ENCODE results near the gene CPNE2. TPM values are rescaled to one million over a fixed set of nuclear protein-coding genes. Genes with fewer than 3 reads are reported as not detected.
"Not testable (repeated sequence)": the region's sequence is repeated elsewhere in the genome, so short reads cannot be mapped to it uniquely, and the experiment has no call there.

CPNE2 gene
- total and polyA plus RNA-seq, 5 donors from 2014 or later: 15.3 to 54.7 (median 42.7) TPM

DNA sequence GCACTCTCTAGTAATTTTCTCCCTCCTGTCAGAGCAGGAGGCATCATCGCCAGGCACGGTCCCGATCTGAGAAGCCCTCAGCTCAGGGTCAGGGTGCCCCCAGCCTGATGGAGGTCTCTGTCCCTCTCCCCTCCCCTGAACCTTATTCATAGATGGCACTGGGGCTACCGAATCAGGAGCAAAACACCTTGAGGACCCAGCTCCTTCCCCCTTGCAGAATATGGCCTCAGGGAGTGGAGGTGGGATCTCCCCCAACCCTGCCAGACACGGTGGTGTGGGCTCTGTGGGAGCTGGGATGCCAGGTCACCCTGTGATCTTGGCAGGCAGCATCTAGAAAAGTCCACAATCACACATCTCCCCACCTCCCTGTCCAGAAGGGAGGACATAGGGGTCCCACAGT lies 2.5 kb downstream of the CPNE2 start:
- no peaks in the 10 kb centered on the region for H3K9me3 ChIP-seq (ENCODE audit: control insufficient read depth in 2 of 2, low read length in 2 of 2)
- H3K27ac ChIP-seq (ENCODE audit: insufficient read depth, low read length, poor library complexity, severe bottlenecking): no peak overlapping the region
- H3K36me3 ChIP-seq (ENCODE audit: control insufficient read depth, insufficient read depth, low read length): no peaks in the 10 kb centered on the region
- H3K36me3 Mint-ChIP-seq: no peaks in the 10 kb centered on the region
- no peaks in the 10 kb centered on the region for H3K9me3 Mint-ChIP-seq
- H3K27ac Mint-ChIP-seq: no peak overlapping the region
- H3K4me1 ChIP-seq (ENCODE audit: control insufficient read depth, insufficient read depth, low read length, poor library complexity, severe bottlenecking): peaks cover 12% of the 10 kb centered on the region
- H3K4me3 Mint-ChIP-seq: peak overlapping the region in 3 of 4 donors; percentile 31 to 67 (median 48)
- peaks cover 0 to 10% (median 9%) of the 10 kb centered on the region in 4 donors for H3K4me1 Mint-ChIP-seq
- H3K27me3 Mint-ChIP-seq: peaks cover 28% of the 10 kb centered on the region
- H3K4me3 ChIP-seq (ENCODE audit: low read depth, low read length): no peak overlapping the region
- ATAC-seq (ENCODE audit: low read depth in 2 of 2): no peak
- no peak for DNase-seq
- H3K27me3 ChIP-seq (ENCODE audit: control insufficient read depth, insufficient read depth, low read length): peaks cover 9% of the 10 kb centered on the region

DNA sequence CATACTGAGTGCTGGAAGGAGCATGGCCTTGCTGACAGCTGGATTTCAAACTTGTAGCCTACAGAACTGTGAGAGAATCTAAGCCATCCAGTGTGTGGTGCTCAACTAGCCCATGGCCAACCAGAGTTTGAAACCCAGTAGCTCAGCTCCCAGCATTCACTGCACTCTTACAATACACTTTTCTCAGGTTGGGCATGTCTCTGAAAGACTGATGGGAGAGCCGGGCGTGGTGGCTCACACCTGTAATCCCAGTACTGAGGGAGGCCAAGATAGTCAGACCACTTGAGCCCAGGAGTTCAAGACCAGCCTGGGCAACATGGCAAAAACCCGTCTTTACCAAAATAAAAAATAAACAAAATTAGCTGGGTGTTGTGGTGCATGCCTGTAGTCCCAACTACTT lies 3.8 kb downstream of the CPNE2 start:
- H3K27ac Mint-ChIP-seq: no peak overlapping the region
- Histone ChIP-seq H3K9me3 (ENCODE audit: control insufficient read depth in 2 of 2, low read length in 2 of 2) (no peaks in the 10 kb centered on the region), H3K4me3 (ENCODE audit: low read depth, low read length) (no peak overlapping the region), H3K27me3 (ENCODE audit: control insufficient read depth, insufficient read depth, low read length) (peaks cover 5% of the 10 kb centered on the region), H3K27ac (ENCODE audit: insufficient read depth, low read length, poor library complexity, severe bottlenecking) (no peak overlapping the region), H3K4me1 (ENCODE audit: control insufficient read depth, insufficient read depth, low read length, poor library complexity, severe bottlenecking) (peaks cover 12% of the 10 kb centered on the region), H3K36me3 (ENCODE audit: control insufficient read depth, insufficient read depth, low read length) (no peaks in the 10 kb centered on the region)
- peaks cover 0 to 18% (median 9%) of the 10 kb centered on the region in 4 donors for H3K4me1 Mint-ChIP-seq
- peak overlapping the region in 1 of 4 donors; percentile 24 for H3K4me3 Mint-ChIP-seq
- no peak for ATAC-seq (ENCODE audit: low read depth in 2 of 2)
- peaks cover 17% of the 10 kb centered on the region for H3K27me3 Mint-ChIP-seq
- H3K9me3 Mint-ChIP-seq: no peaks in the 10 kb centered on the region
- no peaks in the 10 kb centered on the region for H3K36me3 Mint-ChIP-seq
- no peak for DNase-seq

DNA sequence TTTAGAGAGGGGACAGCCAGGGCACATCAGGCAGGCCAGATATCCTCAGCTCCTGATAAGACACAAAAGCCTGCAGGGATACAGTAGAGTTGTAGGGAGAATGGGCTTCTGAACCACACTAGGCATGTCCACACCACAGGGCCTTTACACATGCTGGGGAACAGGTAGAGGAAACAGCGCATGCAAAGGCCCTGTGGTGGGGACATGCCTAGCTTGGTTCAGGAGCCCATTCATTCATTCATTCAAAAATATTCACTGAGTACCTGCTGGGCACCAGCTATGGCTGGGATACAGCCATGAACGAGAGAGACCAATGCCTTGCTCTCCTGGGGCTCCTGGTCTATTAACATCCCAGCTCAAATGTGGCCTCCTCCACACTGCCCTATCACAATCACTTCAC lies 4.4 kb downstream of the CPNE2 start:
- H3K4me3 Mint-ChIP-seq: no peak overlapping the region
- Histone ChIP-seq H3K27me3 (ENCODE audit: control insufficient read depth, insufficient read depth, low read length) (peaks cover 4% of the 10 kb centered on the region), H3K4me1 (ENCODE audit: control insufficient read depth, insufficient read depth, low read length, poor library complexity, severe bottlenecking) (peaks cover 12% of the 10 kb centered on the region), H3K27ac (ENCODE audit: insufficient read depth, low read length, poor library complexity, severe bottlenecking) (no peak overlapping the region), H3K36me3 (ENCODE audit: control insufficient read depth, insufficient read depth, low read length) (no peaks in the 10 kb centered on the region), H3K9me3 (ENCODE audit: control insufficient read depth in 2 of 2, low read length in 2 of 2) (no peaks in the 10 kb centered on the region), H3K4me3 (ENCODE audit: low read depth, low read length) (no peak overlapping the region)
- peaks cover 0 to 21% (median 9%) of the 10 kb centered on the region in 4 donors for H3K4me1 Mint-ChIP-seq
- ATAC-seq (ENCODE audit: low read depth in 2 of 2) (no peak), DNase-seq (no peak)
- H3K36me3 Mint-ChIP-seq: no peaks in the 10 kb centered on the region
- peaks cover 11% of the 10 kb centered on the region for H3K27me3 Mint-ChIP-seq
- H3K27ac Mint-ChIP-seq: peak overlapping the region in 1 of 3 donors; percentile 35
- no peaks in the 10 kb centered on the region for H3K9me3 Mint-ChIP-seq

DNA sequence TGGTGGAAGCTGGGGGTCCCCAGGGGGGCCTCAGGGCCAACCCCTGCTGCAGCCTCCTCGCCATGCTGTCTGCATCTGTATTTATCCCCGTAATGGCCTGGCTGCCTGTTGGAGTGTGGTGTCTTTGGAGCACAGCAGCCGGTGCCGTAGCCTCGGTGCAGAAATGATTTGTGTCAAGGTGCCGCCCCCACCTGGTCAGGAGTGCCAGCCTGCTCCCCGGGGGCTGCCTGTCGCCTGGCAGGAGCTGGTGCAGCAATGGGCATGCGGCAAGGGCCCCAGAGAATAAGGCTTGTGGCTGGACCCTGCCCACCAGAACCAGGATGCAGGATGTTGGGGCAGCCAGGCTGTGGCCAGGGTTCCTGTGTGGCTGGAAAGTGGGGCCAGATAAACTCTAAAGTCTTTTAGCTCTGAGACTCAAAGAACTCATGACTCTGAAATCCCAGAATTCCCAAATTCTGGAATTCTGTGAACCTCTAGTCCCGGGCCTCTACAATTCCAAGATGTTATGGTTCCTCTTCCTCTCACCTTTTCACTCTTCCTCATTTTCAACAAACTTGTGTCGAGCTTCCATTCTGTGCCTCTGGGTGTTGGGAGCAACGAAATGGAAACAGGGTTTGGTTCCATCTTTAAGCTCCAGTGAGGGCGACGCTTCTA lies 5.9 kb downstream of the CPNE2 start:
- Histone ChIP-seq H3K9me3 (ENCODE audit: control insufficient read depth in 2 of 2, low read length in 2 of 2) (no peaks in the 10 kb centered on the region), H3K27ac (ENCODE audit: insufficient read depth, low read length, poor library complexity, severe bottlenecking) (no peak overlapping the region), H3K4me3 (ENCODE audit: low read depth, low read length) (no peak overlapping the region), H3K36me3 (ENCODE audit: control insufficient read depth, insufficient read depth, low read length) (no peaks in the 10 kb centered on the region), H3K4me1 (ENCODE audit: control insufficient read depth, insufficient read depth, low read length, poor library complexity, severe bottlenecking) (peaks cover 3% of the 10 kb centered on the region), H3K27me3 (ENCODE audit: control insufficient read depth, insufficient read depth, low read length) (peaks cover 4% of the 10 kb centered on the region)
- Mint-ChIP-seq H3K27ac (no peak overlapping the region), H3K9me3 (no peaks in the 10 kb centered on the region), H3K4me3 (no peak overlapping the region), H3K4me1 (peaks cover 0 to 21% (median 8%) of the 10 kb centered on the region in 4 donors), H3K27me3 (peaks cover 10% of the 10 kb centered on the region), H3K36me3 (no peaks in the 10 kb centered on the region)
- ATAC-seq (ENCODE audit: low read depth in 2 of 2) (no peak), DNase-seq (no peak)

DNA sequence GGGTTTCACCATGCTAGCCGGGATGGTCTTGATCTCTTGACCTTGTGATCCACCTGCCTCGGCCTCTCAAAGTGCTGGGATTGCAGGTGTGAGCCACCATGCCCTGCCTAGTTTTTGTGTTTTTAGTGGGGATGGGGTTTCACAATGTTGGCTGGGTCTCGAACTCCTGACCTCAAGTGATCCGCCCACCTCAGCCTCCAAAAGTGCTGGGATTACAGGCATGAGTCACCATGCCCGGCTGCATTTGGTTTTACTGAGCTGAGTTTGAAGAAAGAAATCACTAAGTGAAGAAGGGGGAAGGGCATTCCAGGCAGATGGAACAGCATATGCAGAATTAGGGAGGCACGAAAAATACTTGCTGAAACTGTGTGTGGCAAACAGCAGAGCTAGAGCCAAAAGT lies 7.6 kb downstream of the CPNE2 start:
- not testable (repeated sequence) for H3K4me3 Mint-ChIP-seq; H3K9me3 Mint-ChIP-seq; H3K4me3 ChIP-seq (ENCODE audit: low read depth, low read length); H3K27me3 ChIP-seq (ENCODE audit: control insufficient read depth, insufficient read depth, low read length); H3K9me3 ChIP-seq (ENCODE audit: control insufficient read depth in 2 of 2, low read length in 2 of 2); DNase-seq; H3K27me3 Mint-ChIP-seq; H3K36me3 ChIP-seq (ENCODE audit: control insufficient read depth, insufficient read depth, low read length); H3K27ac ChIP-seq (ENCODE audit: insufficient read depth, low read length, poor library complexity, severe bottlenecking); H3K36me3 Mint-ChIP-seq; ATAC-seq (ENCODE audit: low read depth in 2 of 2); H3K4me1 ChIP-seq (ENCODE audit: control insufficient read depth, insufficient read depth, low read length, poor library complexity, severe bottlenecking); H3K27ac Mint-ChIP-seq
- peaks cover 0 to 28% (median 13%) of the 10 kb centered on the region in 4 donors for H3K4me1 Mint-ChIP-seq

DNA sequence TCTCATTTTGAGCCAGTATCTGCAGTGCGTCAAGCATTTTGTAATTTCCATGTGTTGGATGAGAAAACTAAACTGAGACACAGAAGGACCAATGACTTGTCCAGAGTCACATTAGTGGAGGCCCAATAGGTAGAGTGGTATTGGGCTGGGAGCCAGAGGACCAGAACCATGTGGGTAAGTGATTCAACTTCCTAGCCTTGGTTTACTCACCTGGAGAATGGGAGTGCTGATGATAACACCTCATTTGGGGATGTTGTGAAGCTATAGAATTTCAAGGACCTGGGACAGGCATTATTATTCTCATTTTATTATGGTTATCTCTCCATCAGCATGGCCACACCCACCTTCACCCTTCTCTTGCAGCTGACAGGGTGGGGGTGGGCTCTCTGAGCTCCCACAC lies 8.1 kb downstream of the CPNE2 start:
- no peak overlapping the region for H3K27ac Mint-ChIP-seq
- no peaks in the 10 kb centered on the region for H3K36me3 Mint-ChIP-seq

DNA sequence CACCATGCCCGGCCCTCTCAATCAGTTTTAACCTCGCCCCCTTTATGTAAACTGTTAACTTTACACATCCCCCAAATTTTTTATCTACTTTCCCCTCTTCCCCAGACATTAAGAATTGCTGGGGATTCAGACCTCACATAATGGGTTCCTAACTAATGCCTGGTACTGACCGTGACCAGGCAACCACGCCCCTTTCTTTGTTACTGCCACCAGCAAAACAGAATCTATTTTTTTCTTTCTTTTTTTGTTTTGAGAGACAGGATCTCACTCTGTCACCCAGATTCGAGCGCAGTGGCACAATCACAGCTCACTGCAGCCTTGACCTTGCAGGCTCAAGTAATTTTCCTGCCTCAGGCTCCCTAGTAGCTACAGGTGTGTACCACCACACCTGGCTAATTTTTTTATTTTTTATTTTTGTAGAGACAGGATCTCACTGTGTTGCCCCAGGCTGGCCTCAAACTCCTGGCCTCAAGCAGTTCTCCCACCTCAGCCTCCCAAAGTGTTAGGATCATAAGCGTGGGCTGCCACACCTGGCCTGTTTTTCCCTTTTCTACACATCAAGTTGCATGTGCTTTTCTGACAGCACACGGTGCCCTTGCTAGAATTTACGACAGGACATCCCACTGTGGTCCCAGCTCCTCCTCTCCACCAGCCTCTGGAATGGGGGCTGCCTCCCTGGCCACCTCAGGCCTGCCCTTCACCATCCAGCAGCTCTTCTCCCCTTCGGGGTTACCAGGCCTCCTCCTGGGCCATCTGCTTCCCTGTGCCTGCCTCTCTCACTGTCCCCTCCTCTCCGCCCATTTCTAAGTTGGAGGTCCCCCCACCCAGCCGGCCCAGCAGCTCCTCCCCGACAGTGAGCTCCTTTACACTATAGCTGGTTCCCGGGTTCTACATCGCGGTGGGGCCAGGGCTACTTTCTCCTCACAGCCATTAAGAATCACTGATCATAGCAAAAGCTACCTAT lies 10.8 kb downstream of the CPNE2 start:
- DNase-seq (no peak), ATAC-seq (ENCODE audit: low read depth in 2 of 2) (no peak)
- no peaks in the 10 kb centered on the region for H3K36me3 Mint-ChIP-seq
- H3K9me3 Mint-ChIP-seq: no peaks in the 10 kb centered on the region
- no peaks in the 10 kb centered on the region for H3K9me3 ChIP-seq (ENCODE audit: control insufficient read depth in 2 of 2, low read length in 2 of 2)
- H3K36me3 ChIP-seq (ENCODE audit: control insufficient read depth, insufficient read depth, low read length): no peaks in the 10 kb centered on the region
- no peak overlapping the region for H3K4me3 Mint-ChIP-seq
- H3K27ac Mint-ChIP-seq: peak overlapping the region in 1 of 3 donors; percentile 67
- peaks cover 0 to 26% (median 16%) of the 10 kb centered on the region in 4 donors for H3K4me1 Mint-ChIP-seq
- no peaks in the 10 kb centered on the region for H3K27me3 Mint-ChIP-seq
- H3K27me3 ChIP-seq (ENCODE audit: control insufficient read depth, insufficient read depth, low read length): no peaks in the 10 kb centered on the region
- H3K4me1 ChIP-seq (ENCODE audit: control insufficient read depth, insufficient read depth, low read length, poor library complexity, severe bottlenecking): peaks cover 6% of the 10 kb centered on the region
- H3K27ac ChIP-seq (ENCODE audit: insufficient read depth, low read length, poor library complexity, severe bottlenecking): no peak overlapping the region
- H3K4me3 ChIP-seq (ENCODE audit: low read depth, low read length): no peak overlapping the region

More for the DNA sequence above, 8.1 kb downstream of the CPNE2 start:
- no peak overlapping the region for H3K4me3 Mint-ChIP-seq
- Histone ChIP-seq H3K4me1 (ENCODE audit: control insufficient read depth, insufficient read depth, low read length, poor library complexity, severe bottlenecking) (peaks cover 6% of the 10 kb centered on the region), H3K9me3 (ENCODE audit: control insufficient read depth in 2 of 2, low read length in 2 of 2) (no peaks in the 10 kb centered on the region), H3K36me3 (ENCODE audit: control insufficient read depth, insufficient read depth, low read length) (no peaks in the 10 kb centered on the region), H3K4me3 (ENCODE audit: low read depth, low read length) (no peak overlapping the region), H3K27ac (ENCODE audit: insufficient read depth, low read length, poor library complexity, severe bottlenecking) (no peak overlapping the region), H3K27me3 (ENCODE audit: control insufficient read depth, insufficient read depth, low read length) (no peaks in the 10 kb centered on the region)
- DNase-seq: no peak
- ATAC-seq (ENCODE audit: low read depth in 2 of 2): no peak
- H3K4me1 Mint-ChIP-seq: peaks cover 0 to 31% (median 15%) of the 10 kb centered on the region in 4 donors
- H3K27me3 Mint-ChIP-seq: peaks cover 6% of the 10 kb centered on the region
- no peaks in the 10 kb centered on the region for H3K9me3 Mint-ChIP-seq
